K562 (cell line): Measurements from ENCODE around the gene DKK3. TPM values are rescaled to one million over a fixed set of nuclear protein-coding genes. Genes with fewer than 3 reads are reported as not detected.

Source experiments
- ATAC-seq: fragments of 200-7000 bp; cut with Tn5 transposase; 3 replicates; pipeline ENCODE4 v1.9.1; 2020; ENCODE audit warnings: moderate library complexity
- BruUV-seq: library from RNA; stranded (reverse); fragments of 400-500 nt; replicated peaks from 2 replicates; lab custom pipeline; 2021; lab: Mats Ljungman, UMichigan
- CTCF ChIA-PET: fragments of 300-600 bp; formaldehyde crosslinking; extraction: SDS; loops from one replicate; lab custom pipeline; 2021; ENCODE audit warnings: low intra/inter-chr PET ratio; lab: Yijun Ruan, JAX
- POLR2A ChIA-PET: fragments of 300-600, 350-650 bp; sonication (Branson Sonifier 250); formaldehyde crosslinking; extraction: SDS; loops from one replicate; lab custom pipeline; 2021; ENCODE audit warnings: antibody characterized with exemption, inconsistent platforms; lab: Yijun Ruan, JAX
- DNase-seq, 4 experiments: peaks; one replicate each; pipeline versions ENCODE4 v3.0.0 to v3.0.0-alpha.2; 2011 to 2018; ENCODE audit warnings: low spot score in 3 of 4, mixed read lengths in 3 of 4; ENCODE audit errors: extremely low read depth in 1 of 4
- FAIRE-seq: peaks from 2 replicates; lab custom pipeline; 2011; peaks lifted over from hg19 to GRCh38; lab: Jason Lieb, UNC
- H2AFZ ChIP-seq: 2 replicates; pipeline ENCODE4 v1.6.0; 2011; ENCODE audit warnings: low read depth, low read length, control low read depth, inconsistent platforms
- H3K27ac ChIP-seq: fragments of 200-600 bp; 3 replicates; pipeline ENCODE4 v1.8.0; 2011; ENCODE audit warnings: low read depth, mild to moderate bottlenecking, control low read depth, inconsistent platforms, low read length, moderate library complexity, mixed read lengths; ENCODE audit errors: extremely low read depth
- H3K27me3 ChIP-seq, 2 experiments: fragments of 300-600 bp in 1 of 2; 2 replicates in 1 of 2; 3 replicates in 1 of 2; pipeline versions ENCODE4 v1.6.0 to v1.8.0; 2011; ENCODE audit warnings: inconsistent platforms in 2 of 2, low read length in 2 of 2, mild to moderate bottlenecking in 1 of 2, mixed read lengths in 1 of 2, moderate library complexity in 1 of 2; ENCODE audit not compliant: control insufficient read depth in 2 of 2, insufficient read depth in 2 of 2
- H3K36me3 ChIP-seq: fragments of 300-600 bp; 3 replicates; pipeline ENCODE4 v1.8.0; 2011; ENCODE audit warnings: mild to moderate bottlenecking, low read length, inconsistent platforms; ENCODE audit not compliant: control insufficient read depth, insufficient read depth
- H3K4me1 ChIP-seq, 2 experiments: fragments of 200-600 bp in 1 of 2; replicated peaks in 1 of 2; 2 replicates in 1 of 2; 3 replicates in 1 of 2; pipeline versions ENCODE4 v1.5.1 to v1.8.0; 2011; ENCODE audit warnings: inconsistent platforms in 2 of 2, low read length in 2 of 2, mild to moderate bottlenecking in 1 of 2, mixed read lengths in 1 of 2, moderate library complexity in 1 of 2; ENCODE audit not compliant: control insufficient read depth in 2 of 2, insufficient read depth in 2 of 2
- H3K4me2 ChIP-seq: 2 replicates; pipeline ENCODE4 v1.6.1; 2011; ENCODE audit warnings: low read length, control low read depth, inconsistent platforms, mixed read lengths; ENCODE audit not compliant: insufficient read depth
- H3K4me3 ChIP-seq: fragments of 200-600 bp; sonication (generic), shearing (Covaris generic); 2 replicates; pipeline ENCODE4 v1.5.1; 2016; ENCODE audit warnings: control low read depth, inconsistent platforms
- H3K79me2 ChIP-seq: fragments of 200-600 bp; 3 replicates; pipeline ENCODE4 v1.8.0; 2011; ENCODE audit warnings: low read length, inconsistent platforms; ENCODE audit not compliant: control insufficient read depth, insufficient read depth
- H3K9ac ChIP-seq, 2 experiments: 2 replicates each; pipeline versions ENCODE4 v1.6.0 to v1.6.1; 2011; ENCODE audit warnings: low read depth in 2 of 2, low read length in 2 of 2, control low read depth in 1 of 2, inconsistent platforms in 1 of 2, mild to moderate bottlenecking in 1 of 2, mixed read lengths in 1 of 2; ENCODE audit not compliant: insufficient read depth in 1 of 2
- H3K9me1 ChIP-seq: one replicate; pipeline ENCODE4 v1.6.0; 2011; ENCODE audit warnings: inconsistent platforms, mild to moderate bottlenecking, low read length, moderate library complexity; ENCODE audit not compliant: control insufficient read depth, insufficient read depth
- H3K9me3 ChIP-seq: replicated peaks from 2 replicates; pipeline ENCODE4 v1.5.1; 2011; ENCODE audit warnings: low read depth, low read length, inconsistent platforms; ENCODE audit not compliant: control insufficient read depth, insufficient read depth
- H4K20me1 ChIP-seq: replicated peaks from 2 replicates; pipeline ENCODE4 v1.6.1; 2011; ENCODE audit warnings: low read length, inconsistent platforms, mixed read lengths; ENCODE audit not compliant: control insufficient read depth, insufficient read depth
- STAT5A ChIP-seq: IDR thresholded peaks from 2 replicates; pipeline ENCODE4 v1.6.1; 2012; ENCODE audit warnings: low read length, inconsistent platforms, borderline replicate concordance
- ZBTB49 ChIP-seq: sonication (generic); formaldehyde crosslinking; IDR thresholded peaks from 2 replicates; pipeline ENCODE4 v1.8.0; 2022; ENCODE audit warnings: missing genetic modification reagents, mild to moderate bottlenecking, borderline replicate concordance
- ZNF140 ChIP-seq: fragments of 250-450 bp; sonication (Bioruptor Pico); IDR thresholded peaks from 2 replicates; pipeline ENCODE4 v1.8.0; 2021; ENCODE audit warnings: moderate library complexity, mild to moderate bottlenecking, inconsistent platforms
- ZNF512 ChIP-seq: IDR thresholded peaks from 2 replicates; pipeline ENCODE4 v1.6.1; 2016; ENCODE audit warnings: missing genetic modification characterization, missing compliant biosample characterization
- WGBS: fragments of 100-300 bp; shearing (Covaris generic); methylation state at CpG from one replicate; pipeline ENCODE4 v1.1.6; 2016; ENCODE audit warnings: low coverage, mixed read lengths; ENCODE audit not compliant: insufficient coverage; ENCODE audit errors: missing lambda C conversion rate; 5-methylcytosine and 5-hydroxymethylcytosine counted together
- in situ Hi-C: fragments of 300-500 bp; cut with MboI; formaldehyde crosslinking; loops from 4 replicates; pipeline ENCODE4 v1.15.0; 2018; ENCODE audit warnings: inconsistent platforms, mixed read lengths
- intact Hi-C: fragments of 100-400 bp; cut with micrococcal nuclease; formaldehyde crosslinking; loops from 2 replicates; pipeline ENCODE4 v1.14.2; 2022
- polyA plus RNA-seq, 8 experiments: library from polyadenylated mRNA; depleted of rRNA in 4 of 8; stranded (reverse) in 5 of 8; unstranded in 3 of 8; fragments of >200 nt; fragmentation: Nextera tagmentation in 2 of 8; fragmentation: Illumina TruSeq in 1 of 8; extraction: Ambion mirVana in 2 of 8; extraction: Trizol in 1 of 8; gene quantifications; 2 replicates each; pipeline versions ENCODE4 v1.2.1 to v1.2.3, GENCODE V29; 2011 to 2014; ENCODE audit warnings: inconsistent platforms in 1 of 8, missing spikeins in 1 of 8
- total RNA-seq, 7 experiments: library from RNA; depleted of rRNA in 6 of 7; stranded (reverse); fragments of >200 nt in 6 of 7; fragmentation: Illumina TruSeq in 2 of 7; extraction: Trizol in 2 of 7; gene quantifications; 2 replicates each; pipeline versions ENCODE4 v1.2.1 to v1.2.3, GENCODE V29; 2011 to 2021; ENCODE audit warnings: low replicate concordance in 1 of 7
- TF ChIP-seq, protein P1 (sequence below): fragments of 450-650 bp; formaldehyde crosslinking; conservative IDR thresholded peaks from 2 replicates; pipeline ENCODE4 v1.4.0; 2022; ENCODE audit warnings: mild to moderate bottlenecking, missing genetic modification characterization

The DKK3 gene
- total and polyA plus RNA-seq, 9 of the 15 experiments (the other 6 are each of a cell fraction or from before 2014, with no cell fraction given): 0.14 to 0.85 (median 0.38) TPM; not detected in 6

DNA sequence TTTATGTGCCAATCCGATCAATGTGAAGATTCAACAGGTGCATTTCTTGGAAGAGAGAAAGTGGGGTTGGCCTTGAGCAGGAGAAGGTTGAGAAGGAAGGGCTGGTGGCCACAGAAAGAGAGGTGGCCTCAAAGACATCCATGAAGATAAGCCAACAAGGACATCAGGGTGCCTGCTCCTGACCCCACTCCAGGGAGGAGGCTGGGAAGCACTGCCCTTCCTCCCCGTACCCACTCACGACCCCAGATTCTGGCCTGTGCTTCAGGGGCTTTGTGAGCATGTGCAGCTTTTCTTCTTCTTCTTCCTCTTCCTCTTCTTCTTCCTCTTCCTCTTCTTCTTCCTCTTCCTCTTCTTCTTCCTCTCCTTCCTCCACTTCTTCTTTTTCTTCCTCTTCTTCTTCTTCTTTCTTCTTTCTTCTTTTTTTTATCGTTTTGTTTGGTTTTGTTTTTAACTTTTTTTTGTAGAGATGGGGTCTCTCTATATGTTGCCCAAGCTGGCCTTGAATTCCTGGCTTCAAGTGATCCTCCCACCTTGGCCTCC, 30.3 kb downstream of the DKK3 start:
- H3K9ac ChIP-seq: no peak overlapping the region
- ChIA-PET POLR2A (no interaction called here), CTCF (no interaction called here)
- in situ Hi-C loops (no loop called here), intact Hi-C loops (no loop called here)
- H3K9me3 ChIP-seq: 0 out of 2 replicates have a peak, but pooled peaks cover 1% of the 10 kb centered on the region
- no peaks in the 10 kb centered on the region for H3K36me3 ChIP-seq
- H3K4me1 ChIP-seq: peaks cover 0 to 4% of the 10 kb centered on the region in 2 experiments; a peak in 3 of 5 replicates
- H4K20me1 ChIP-seq: no peaks in the 10 kb centered on the region
- no peak for DNase-seq
- H3K9me1 ChIP-seq: no peaks in the 10 kb centered on the region
- no peaks in the 10 kb centered on the region for H3K79me2 ChIP-seq
- no peak overlapping the region for H3K4me3 ChIP-seq
- no TSS peak for BruUV-seq
- no peak for FAIRE-seq
- H3K4me2 ChIP-seq: no peak overlapping the region
- 1% methylated on average over 4 of the region's 4 CpGs for WGBS
- peaks cover 9 to 68% of the 10 kb centered on the region in 2 experiments; a peak in 4 of 5 replicates for H3K27me3 ChIP-seq
- no peak overlapping the region for H3K27ac ChIP-seq
- TF ChIP-seq STAT5A (no peak), ZNF140 (CRISPR knock-in tag) (no peak), ZNF512 (peak; percentile 53), ZBTB49 (no peak)
- TF ChIP-seq, protein P1, sequence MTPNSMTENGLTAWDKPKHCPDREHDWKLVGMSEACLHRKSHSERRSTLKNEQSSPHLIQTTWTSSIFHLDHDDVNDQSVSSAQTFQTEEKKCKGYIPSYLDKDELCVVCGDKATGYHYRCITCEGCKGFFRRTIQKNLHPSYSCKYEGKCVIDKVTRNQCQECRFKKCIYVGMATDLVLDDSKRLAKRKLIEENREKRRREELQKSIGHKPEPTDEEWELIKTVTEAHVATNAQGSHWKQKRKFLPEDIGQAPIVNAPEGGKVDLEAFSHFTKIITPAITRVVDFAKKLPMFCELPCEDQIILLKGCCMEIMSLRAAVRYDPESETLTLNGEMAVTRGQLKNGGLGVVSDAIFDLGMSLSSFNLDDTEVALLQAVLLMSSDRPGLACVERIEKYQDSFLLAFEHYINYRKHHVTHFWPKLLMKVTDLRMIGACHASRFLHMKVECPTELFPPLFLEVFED: 0 out of 2 replicates have a peak, but pooled peaks have one; percentile 26
- no peak for ATAC-seq
- no peak overlapping the region for H2AFZ ChIP-seq
